ENCODE data around the gene APOL4. TPM values are rescaled to one million over a fixed set of nuclear protein-coding genes. Genes with fewer than 3 reads are reported as not detected.
A peak's percentile ranks its signal among the peaks of the same experiment; 100 is the strongest.

The APOL4 gene
- total and polyA plus RNA-seq, 2 of the 4 experiments (the other 2 are of a cell fraction): 0.07 TPM; not detected in 1

DNA sequence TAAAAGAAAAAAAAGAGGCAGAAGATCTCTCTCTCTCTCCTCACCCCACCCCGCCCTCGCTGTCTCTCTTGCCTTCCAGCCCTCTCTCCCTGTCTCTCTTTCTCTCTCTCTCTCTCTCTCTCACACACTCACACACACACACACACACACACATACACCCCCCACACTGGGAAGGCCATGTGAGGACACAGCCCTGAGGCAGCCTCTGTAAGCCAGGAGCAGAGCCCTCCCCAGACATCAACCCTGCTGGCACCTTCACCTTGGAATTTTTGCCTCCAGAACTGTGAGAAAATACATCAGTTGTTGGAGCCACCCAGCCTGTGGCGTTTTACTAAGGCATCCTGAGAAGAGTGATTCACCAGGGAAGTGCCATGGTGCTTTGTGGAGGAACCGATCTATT, 55.7 kb downstream of the APOL4 start:
- no peak overlapping the region for H3K4me2 ChIP-seq (ENCODE audit: low read depth, low read length)
- H4K20me1 ChIP-seq (ENCODE audit: insufficient read depth, low read length): no peaks in the 10 kb centered on the region
- H3K36me3 ChIP-seq (ENCODE audit: control insufficient read depth, insufficient read depth, low read length): no peaks in the 10 kb centered on the region
- H3K4me1 ChIP-seq (ENCODE audit: control insufficient read depth, insufficient read depth, low read length): no peaks in the 10 kb centered on the region
- H3K27ac ChIP-seq (ENCODE audit: insufficient read depth, low read length): no peak overlapping the region
- ATAC-seq (ENCODE audit: low read depth): peak; percentile 19
- no peak overlapping the region for H2AK9ac ChIP-seq (replicated peaks; ENCODE audit: low read depth, low read length, poor library complexity)
- H3K4ac ChIP-seq (ENCODE audit: low read depth, low read length): no peak overlapping the region
- peaks cover 12% of the 10 kb centered on the region for H3K27me3 ChIP-seq (ENCODE audit: control insufficient read depth, insufficient read depth, low read length)
- no peaks in the 10 kb centered on the region for H3K9me3 ChIP-seq (ENCODE audit: control insufficient read depth, insufficient read depth, low read length)
- no peak overlapping the region for H4K5ac ChIP-seq (ENCODE audit: low read depth, low read length)
- H2AK5ac ChIP-seq (ENCODE audit: low read depth, low read length): no peak overlapping the region
- dilution Hi-C loops (cut with HindIII; ENCODE audit: low sequenced_read_pairs, unreplicated experiment) (no loop called here), in situ Hi-C loops (cut with MboI; ENCODE audit: low sequenced_read_pairs) (no loop called here), intact Hi-C loops (cut with micrococcal nuclease) (loop anchor here (1.0 to 5.0 kb wide), 3 partner anchors 34 to 341 kb away; no protein-coding TSS in a partner anchor)
- H2BK15ac ChIP-seq (ENCODE audit: low read depth, low read length): no peak overlapping the region
- POLR2A ChIA-PET (ENCODE audit: unreplicated experiment): no interaction called here
- H3K79me1 ChIP-seq (ENCODE audit: low read depth in 1 of 2, low read length in 2 of 2): no peaks in the 10 kb centered on the region
- H3K9ac ChIP-seq (ENCODE audit: low read depth, low read length): no peak overlapping the region
- H4K91ac ChIP-seq (ENCODE audit: insufficient read depth, low read depth, low read length): no peak overlapping the region
- DNase-seq: no peak
- no peaks in the 10 kb centered on the region for H3K9me1 ChIP-seq (ENCODE audit: insufficient read depth, low read length)
- no peak overlapping the region for H3K4me3 ChIP-seq (ENCODE audit: insufficient read depth, low read depth, low read length)
- no peak overlapping the region for H2BK5ac ChIP-seq (ENCODE audit: low read depth, low read length, poor library complexity, severe bottlenecking)
- no peak overlapping the region for H3K56ac ChIP-seq (ENCODE audit: extremely low read depth, insufficient read depth, low read length)
- WGBS, 2 experiments (ENCODE audit: extremely low coverage in 2 of 2, insufficient read length in 1 of 2): no CpG with 5 or more reads among the region's 4 CpGs
- H3K14ac ChIP-seq (replicated peaks; ENCODE audit: low read depth, low read length): no peak overlapping the region
- CTCF ChIA-PET: interaction anchor here (1.5 kb wide), 1 partner anchor 38 kb away, joined by 4 read pairs; no protein-coding TSS in a partner anchor
- H2BK20ac ChIP-seq (ENCODE audit: low read depth, low read length): no peak overlapping the region
- no peak overlapping the region for H3K18ac ChIP-seq (ENCODE audit: low read depth, low read length)
- H3K23ac ChIP-seq (ENCODE audit: low read depth, low read length): no peak overlapping the region
- no peak overlapping the region for H2AFZ ChIP-seq (replicated peaks; ENCODE audit: low read length, poor library complexity)
- no peak overlapping the region for H2BK120ac ChIP-seq (ENCODE audit: low read depth, low read length)
- TF ChIP-seq RAD21 (IDR thresholded peaks at IDR 0.05; ENCODE audit: low read length) (no peak), MXI1 (IDR thresholded peaks at IDR 0.05; ENCODE audit: borderline replicate concordance, low read depth, low read length) (no peak), MAZ (IDR thresholded peaks at IDR 0.05; ENCODE audit: borderline replicate concordance, low read depth, low read length) (no peak)
- no peak overlapping the region for H4K8ac ChIP-seq (ENCODE audit: low read depth in 2 of 2, low read length in 2 of 2)
- no TSS peak for BruUV-seq (replicated peaks)
